Fibroblast of gingiva (primary cell): ENCODE data around the gene ZNF560.
"Not testable (repeated sequence)": the region's sequence is repeated elsewhere in the genome, so short reads cannot be mapped to it uniquely, and the experiment has no call there.

ENCODE experiments used
- DNase-seq: peaks from one replicate; pipeline ENCODE4 v3.0.0-alpha.2; 2011; ENCODE audit warnings: low read depth

Gene ZNF560

DNA sequence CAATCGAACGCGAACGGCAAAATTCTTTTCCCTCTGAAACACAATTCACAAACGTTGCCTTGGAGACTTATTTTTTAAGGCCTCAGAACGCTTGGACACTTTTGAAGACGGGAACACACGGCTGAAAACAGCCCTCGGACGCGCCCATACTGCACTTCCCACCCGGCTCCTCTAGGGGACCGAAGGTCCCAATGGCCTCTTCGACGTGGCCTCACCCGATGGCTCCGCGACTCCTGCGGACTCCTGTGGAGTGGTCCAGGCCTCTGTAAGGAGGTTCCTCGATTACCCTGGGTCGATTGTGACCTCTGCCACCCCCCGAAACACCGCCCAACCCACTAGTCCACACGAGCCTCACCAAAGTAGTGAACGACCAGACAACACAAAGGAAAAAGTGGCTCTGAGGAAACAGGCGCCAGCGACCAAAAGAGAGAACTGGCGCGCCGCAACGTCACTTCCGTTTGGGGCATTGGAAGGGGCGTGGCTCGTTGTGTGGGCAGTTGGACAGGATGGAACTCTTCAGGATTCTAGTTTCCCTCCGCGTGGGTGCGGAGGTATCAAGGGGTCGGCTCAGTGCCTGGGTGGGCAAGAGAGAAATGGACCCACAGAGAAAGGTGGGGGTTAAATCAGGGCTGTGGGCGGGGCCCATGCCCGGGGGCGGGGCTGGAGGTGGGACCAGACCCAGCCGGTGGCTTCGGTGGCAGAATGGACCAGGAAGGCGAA lies at the start of gene ZNF560:
Gene ZNF560, minus strand, starts transcription at position 434 of the 720 bp plus-strand sequence. CDS start 23,303 bp downstream, outside the sequence.
- DNase-seq: peak; percentile 30

DNA sequence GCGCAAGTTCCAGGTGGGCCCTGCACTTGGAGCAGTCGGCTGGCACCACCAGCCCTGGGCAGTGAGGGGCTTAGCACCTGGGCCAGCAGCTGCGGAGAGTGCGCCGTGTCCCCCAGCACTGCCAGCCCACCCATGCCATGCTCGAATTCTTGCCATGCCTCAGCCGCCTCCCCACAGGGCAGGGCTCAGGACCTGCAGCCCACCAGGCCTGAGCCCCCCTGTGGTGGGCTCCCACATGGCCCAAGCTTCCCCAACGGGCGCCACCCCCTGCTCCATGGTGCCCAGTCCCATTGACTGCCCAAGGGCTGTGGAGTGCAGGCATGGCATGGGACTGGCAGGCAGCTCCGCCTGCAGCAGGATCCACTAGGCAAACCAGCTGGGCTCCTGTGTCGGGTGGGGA lies 49.5 kb upstream of the ZNF560 start:
- no peak for DNase-seq

DNA sequence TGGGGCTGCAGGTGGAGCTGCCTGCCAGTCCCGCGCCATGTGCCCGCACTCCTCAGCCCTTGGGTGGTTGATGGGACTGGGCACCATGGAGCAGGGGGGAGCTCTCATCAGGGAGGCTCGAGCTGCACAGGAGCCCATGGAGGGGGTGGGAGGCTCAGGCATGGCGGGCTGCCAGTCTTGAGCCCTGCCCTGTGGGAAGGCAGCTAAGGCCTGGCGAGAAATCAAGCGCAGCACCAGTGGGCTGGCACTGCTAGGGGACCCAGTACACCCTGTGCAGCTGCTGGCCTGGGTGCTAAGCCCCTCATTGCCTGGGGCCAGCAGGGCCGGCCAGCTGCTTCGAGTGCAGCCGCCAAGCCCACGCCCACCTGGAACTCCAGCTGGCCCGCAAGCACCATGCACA lies 42.9 kb upstream of the ZNF560 start:
- DNase-seq: not testable (repeated sequence)

DNA sequence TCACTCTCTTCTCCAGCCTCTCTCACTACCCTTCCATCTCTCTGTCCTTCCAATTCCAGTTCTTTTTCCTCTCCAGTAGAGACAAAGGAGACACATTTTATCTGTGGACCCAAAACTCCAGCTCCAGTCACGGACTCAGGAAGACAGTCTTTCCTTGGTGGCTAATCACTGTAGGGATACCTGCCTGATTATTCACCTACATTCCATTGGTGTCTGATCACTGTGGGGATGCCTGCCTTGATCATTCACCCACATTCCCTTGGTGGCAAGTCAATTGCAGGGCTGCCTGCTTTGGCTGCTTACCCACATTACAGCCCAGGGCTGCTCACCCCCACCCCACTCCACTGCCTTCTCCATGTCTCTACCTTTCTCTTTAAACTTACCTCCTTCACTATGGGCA lies 41.5 kb upstream of the ZNF560 start:
- DNase-seq: not testable (repeated sequence)

DNA sequence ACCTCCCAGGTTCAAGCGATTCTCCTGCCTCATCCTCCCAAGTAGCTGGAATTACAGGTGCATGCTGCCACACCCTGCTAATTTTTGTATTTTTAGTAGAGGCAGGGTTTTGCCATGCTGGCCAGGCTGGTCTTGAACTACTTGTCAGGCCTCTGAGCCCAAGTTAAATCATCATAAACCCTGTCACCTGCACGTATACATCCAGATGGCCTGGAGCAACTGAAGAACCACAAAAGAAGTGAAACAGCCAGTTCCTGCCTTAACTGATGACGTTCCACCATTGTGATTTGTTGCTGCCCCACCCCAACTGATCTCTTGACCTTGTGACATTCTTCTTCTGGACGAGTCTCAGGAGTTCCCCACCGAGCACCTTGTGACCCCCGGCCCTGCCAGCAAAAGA lies 40.8 kb upstream of the ZNF560 start:
- DNase-seq: not testable (repeated sequence)

DNA sequence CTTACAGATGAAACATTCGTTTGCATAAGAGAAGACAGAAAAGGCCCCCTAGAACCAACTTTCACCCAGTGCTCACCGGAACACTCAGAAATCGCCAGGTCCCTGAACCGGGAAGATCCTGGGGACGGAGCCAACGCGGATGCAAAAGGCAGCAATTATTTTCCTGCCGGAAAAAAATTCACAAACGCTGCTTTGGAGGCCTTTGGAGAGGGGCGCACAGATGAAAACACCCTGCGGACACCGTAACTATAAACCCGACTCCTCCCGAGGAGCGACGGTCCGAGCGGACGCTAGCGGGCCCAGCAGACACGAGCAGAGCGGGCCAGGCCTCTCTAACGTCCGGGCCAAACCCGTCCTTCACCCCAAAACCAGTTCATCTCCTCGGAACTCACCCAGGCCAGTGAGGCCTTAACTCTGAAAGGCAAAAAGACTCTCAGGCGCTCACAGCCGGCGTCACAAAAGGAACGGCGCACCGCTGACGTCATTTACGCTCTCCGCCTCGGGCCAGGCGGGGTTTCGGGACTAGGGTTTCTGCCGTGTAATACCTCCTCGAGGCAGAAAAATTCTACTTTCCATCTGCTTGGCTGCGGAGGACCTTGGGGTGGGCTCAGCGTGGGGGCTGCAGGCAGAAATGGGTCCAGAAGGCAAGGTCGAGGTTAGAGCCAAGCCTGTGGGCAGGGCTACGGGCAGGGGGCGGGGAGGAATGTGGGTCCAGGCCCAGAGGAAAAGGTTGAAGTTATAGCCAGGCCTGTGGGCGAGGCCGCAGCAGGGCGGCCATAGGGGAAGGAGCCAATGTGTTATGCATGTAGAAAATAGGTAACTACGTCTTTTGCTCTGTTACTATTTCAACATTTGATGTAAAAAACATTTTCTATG lies 40.0 kb upstream of the ZNF560 start, which contains the start of gene ZNF426:
Gene ZNF426, minus strand, starts transcription at position 463 of the 876 bp plus-strand sequence. CDS start 2,413 bp downstream, outside the sequence.
- DNase-seq: peak; percentile 91

DNA sequence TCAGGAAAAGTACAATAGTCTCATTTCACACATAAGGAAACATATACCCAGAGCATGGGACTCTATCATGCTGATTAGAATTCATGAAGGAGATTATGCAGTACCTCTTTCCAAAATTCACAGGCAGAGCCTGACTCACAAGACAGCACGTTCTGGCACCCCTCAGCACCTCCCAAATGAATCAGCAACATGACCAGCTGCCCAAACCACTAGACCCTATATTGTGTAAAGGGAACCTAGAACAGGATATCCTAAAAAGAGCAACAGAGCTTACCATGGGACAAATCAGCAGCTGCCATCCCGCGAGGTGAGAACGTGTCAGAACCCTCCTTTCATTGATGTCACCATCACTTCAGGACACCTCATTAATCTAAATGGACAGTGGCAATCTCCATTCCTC lies 37.5 kb upstream of the ZNF560 start:
- DNase-seq: no peak

DNA sequence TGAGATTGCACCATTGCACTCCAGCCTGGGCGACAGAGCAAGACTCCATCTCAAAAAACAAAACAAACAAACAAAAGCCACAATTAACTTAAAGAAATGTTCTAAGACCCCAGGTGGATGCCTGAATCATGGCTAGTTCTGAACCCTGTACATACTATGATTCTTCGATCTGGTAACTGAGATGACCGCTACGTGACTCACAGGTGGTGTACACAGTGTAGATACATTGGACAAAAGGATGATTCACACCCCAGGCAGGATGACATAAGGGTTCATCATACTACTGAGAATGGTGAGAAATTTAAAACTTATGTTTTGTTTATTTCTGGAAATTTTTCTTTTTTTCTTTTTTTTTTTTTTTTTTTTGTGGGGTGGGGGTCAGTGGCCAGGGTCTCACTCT lies 33.5 kb upstream of the ZNF560 start:
- DNase-seq: no peak

DNA sequence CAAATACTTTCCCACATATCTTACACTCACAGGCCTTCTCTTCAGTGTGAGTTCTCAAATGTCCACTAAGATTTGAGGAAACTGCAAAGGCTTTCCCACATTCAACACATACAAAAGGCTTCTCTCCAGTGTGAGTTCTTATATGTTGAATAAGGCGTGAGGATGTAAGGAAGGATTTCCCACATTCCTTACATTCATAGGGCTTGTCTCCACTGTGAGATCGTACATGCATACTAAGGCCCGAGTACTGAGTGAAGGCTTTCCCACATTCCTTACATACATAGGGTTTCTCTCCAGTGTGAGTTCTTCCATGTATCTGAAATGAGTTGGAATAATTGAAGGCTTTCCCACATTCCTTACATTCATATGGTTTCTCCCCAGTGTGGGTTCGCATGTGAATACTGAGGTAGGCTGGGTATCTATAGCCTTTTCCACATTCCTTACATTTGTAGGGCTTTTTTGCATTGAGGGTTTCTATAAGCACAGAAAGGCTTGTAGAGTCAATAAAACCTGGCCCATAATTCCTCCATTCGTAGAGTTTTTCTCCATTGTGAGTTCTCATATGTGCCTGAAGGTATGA lies 30.4 kb upstream of the ZNF560 start:
- peak; percentile 7 for DNase-seq

DNA sequence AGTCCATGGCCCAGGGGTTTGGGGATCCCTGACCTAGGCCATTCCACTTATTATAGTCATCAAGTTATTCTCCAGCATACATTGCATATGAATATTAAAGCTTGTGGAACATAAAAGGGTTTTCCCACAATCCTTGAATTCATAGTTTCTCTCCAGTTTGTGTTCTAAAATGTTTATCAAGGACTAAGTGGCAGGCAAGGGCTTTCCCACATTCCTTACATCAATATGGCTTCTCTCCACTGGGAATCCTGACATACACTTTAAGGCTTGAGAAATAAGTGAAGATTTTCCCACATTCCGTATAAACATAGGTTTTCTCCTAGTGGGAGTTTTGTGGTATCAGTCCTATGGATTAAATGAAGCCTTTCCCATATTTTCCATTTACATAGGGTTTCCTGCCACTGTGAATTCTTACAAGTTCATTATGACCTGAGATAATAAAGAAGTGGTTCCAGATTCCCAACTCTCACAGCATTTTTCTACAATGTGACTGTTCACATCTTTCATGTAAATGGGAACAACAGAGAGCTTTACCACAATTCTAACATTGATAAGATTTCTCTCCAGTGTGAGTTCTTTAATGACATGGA lies 25.6 kb upstream of the ZNF560 start:
- no peak for DNase-seq

DNA sequence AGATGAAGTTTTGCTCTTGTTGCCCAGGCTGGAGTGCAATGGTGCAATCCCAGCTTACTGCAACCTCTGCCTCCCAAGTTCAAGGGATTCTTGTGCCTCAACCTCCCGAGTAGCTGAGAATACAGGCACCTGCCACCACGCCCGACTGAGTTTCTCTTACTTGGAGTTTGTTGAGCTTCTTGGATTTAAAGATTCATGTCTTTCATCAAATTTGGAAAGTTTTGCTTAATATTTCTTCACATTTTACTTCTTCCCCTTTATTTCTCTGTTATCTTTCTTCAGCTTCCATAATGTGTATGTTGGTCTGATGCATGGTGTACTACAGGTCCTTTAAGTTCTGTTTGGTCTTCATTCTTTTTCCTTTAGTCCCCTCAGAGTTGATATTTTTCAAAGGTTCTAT lies 8.9 kb upstream of the ZNF560 start:
- no peak for DNase-seq

DNA sequence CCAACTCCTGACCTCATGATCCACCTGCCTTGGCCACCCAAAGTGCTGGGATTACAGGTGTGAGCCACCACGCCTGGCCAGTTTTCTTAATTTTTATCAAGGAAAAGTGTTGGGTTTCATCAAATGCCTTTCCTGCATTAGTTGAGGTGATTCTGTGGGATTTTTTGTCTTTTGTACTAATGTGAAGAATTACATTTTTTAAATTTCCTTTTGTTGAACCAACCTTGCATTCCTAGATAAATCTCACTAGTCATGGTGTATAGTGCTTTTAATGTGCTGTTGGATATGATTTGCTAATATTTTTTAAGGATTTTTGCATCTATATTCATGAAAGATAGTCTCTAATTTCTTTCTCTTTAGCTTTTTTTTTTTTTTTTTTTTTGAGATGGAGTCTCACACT lies 2.4 kb upstream of the ZNF560 start:
- no peak for DNase-seq

DNA sequence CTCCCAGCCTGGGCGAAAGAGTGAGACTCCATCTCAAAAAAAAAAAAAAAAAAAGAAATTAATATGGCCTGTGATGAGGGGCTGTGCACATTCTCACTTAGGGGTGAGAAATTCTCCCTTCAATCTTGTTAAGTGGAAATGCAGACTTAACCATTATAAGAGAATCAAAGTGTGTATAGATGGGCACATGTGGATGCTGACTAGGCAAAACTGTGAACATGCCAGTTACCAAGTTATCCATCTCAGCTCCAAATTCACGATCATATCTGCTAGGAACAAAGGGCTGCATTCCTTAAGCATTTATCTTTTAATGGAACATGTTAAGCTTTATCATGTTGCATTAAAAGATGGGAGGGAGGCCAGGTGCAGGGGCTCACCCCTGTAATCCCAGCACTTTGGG lies 4.3 kb downstream of the ZNF560 start:
- no peak for DNase-seq

DNA sequence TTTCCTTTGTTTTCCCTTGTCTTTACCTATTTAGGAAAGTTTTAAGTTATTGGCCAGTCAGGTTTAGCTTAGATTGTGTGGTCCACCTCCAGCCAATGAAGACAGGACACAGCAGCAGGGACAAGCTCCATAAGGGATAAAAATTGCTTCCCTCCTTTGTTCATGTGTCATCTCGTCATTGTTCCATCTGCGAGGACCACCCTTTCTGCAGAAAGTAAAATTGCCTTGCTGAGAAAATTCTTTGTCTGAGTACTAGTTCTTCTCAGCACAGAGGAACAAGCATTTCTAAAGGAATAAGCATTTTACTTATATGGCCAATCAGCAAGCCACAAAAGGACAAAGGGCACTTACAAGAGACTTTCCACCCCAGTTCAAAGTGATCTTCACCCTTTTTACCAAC lies 11.4 kb downstream of the ZNF560 start:
- DNase-seq: no peak

DNA sequence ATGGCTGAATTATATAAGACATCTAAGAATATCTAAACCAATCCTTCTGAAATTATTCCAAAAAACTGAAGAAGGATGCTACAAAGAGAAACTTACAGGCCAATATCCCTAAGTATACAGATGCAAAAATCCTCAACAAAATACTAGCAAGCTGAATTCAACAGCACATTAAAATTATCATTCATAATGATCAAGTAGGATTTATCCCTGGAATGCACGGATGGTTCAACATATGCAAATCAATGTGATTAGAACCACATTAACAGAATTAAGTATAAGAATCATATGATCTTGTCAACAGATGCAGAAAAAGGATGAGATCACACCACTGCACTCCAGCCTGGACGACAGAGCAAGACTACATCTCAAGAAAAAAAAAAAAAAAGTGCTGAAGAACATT lies 13.3 kb downstream of the ZNF560 start:
- DNase-seq: no peak

DNA sequence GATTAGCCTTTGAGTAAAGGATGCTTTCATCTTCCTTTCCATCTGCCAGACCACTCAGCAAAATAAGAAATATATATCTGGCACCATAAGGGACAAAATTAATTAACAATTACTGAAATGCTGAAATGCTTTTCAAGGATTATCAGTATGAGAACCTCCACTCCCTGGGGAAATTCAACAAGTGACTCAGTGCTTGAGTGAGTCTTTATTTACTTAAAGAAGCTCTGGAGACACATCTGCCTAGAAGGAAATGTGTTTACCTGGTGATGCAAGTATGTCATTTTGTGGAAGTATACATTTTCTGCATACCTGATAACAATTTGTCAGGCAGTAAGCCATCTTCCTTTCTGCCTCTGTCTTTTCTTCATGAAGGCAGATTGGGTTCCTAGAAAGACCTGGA lies 23.4 kb downstream of the ZNF560 start:
- no peak for DNase-seq

DNA sequence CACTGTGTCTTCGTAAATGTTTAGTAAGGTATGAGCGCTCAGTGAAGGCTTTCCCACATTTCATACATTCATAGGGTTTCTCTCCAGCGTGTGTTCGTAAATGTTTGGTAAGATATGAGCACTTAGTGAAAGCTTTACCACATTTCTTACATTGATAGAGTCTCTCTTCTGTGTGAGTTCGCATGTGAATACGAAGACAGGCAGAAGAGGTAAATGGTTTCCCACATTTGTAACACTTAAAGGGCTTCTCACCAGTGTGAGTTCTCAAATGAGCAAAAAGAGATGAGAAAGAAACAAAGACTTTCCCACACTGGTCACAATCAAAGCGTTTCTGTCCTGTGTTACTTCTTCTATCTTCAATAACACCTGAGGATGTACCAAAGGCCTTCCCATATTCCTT lies 31.3 kb downstream of the ZNF560 start:
- DNase-seq: no peak

DNA sequence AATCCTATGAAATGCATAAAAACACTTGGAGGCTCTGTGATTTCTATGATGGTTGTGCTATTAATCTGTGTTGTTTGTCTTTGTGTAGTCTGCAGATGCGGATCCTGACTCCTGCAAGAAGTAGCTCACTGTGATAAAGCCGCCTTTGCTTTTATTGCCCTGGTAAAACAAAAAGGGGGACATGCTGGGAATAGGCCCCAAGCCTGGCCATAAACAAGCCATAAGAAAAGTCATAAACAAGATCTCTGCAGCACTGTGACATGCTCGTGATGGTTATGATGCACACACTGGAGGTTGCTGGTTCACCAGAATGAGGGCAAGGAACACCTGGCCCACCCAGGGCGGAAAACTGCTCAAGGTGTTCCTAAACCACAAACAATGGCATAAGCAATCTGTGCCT lies 36.5 kb downstream of the ZNF560 start:
- no peak for DNase-seq

DNA sequence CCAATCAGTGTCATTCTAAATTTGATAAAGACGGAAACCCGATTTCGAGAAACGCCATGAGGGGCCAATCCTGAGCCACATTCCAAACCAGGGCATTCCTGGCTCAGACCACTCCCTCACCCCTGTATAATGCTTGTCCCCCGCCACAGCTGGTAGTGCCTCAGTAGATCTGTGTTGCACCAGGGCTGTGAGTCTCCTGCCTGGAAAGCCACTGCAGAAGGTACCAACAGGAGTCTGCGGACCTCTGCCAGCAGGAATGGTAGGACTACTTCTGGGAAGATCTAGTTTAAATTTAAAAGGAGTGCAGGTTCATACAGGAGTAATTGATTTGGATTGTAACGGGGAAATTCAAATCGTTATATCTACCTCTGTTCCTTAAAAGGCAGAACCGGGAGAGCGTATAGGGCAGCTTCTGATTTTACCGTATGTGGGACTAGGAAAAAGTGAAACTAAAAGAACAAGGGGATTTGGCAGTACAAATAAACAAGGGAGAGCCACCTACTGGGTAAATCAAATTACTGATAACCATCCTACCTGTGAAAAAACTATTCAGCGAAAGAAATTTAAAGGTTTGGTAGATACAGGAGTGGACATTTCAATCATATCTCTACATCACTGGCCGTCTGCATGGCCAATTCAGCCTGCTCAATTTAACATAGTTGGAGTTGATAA lies 42.3 kb downstream of the ZNF560 start:
- no peak for DNase-seq

DNA sequence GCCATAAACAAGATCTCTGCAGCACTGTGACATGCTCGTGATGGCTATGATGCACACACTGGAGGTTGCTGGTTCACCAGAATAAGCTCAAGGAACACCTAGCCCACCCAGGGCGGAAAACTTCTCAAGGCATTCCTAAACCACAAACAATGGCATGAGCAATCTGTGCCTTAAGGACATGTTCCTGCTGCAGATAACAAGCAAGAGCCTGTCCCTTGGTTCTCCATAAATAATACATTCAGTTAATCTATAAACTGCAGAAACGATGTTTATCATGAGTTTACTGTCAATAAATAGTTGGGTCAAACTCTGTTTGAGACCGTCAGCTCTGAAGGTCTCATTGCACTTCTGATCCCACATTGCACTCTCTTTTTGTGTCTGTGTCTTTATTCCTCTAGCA lies 44.5 kb downstream of the ZNF560 start:
- no peak for DNase-seq

DNA sequence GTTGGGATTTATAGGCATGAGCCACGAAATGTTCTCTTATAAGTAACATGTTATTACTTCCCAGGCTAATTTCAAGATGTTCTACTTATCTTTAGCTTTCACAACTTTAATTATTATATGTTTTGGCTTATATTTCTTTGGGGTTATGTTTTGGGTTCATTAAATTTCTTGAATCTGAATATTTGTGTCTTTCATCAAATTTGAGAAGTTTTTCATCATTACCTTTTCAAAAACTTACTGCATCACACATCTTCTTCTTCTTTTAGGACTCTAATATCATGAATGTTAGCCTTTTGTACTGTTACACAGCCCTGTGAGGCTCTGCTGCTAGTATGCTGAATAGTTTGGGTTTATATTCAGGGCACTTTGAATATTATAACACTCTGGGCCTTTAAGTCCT lies 53.4 kb downstream of the ZNF560 start:
- DNase-seq: no peak

DNA sequence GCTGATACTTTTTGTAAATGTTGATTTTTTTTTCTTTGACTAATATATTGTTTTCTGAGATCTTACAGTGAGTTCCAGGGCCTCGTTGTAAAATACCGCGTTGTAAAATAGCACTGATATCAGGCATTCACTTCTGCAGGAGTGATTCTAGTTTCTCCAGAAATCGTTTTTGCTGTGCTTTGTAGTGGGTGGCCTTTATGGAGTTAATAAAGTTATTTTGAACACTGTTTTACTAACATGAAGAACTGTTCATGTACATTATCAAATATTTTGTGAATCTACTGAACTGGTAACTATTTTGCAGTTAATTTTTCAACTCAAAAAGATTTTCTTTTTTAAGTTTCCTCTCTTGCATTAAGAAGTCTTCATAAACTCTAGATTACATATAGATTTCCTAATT lies 62.1 kb downstream of the ZNF560 start:
- no peak for DNase-seq
